Glutamatergic neuron (in vitro differentiated cells): ENCODE measurements around the gene ELMO1. TPM values are rescaled to one million over a fixed set of nuclear protein-coding genes. Genes with fewer than 3 reads are reported as not detected.

Experiments
- DNase-seq: peaks from one replicate; pipeline ENCODE4 v3.0.0; 2022
- H3K27ac Mint-ChIP-seq: one replicate; pipeline ENCODE4 v1.8.0; 2020; ENCODE audit warnings: mild to moderate bottlenecking, mixed read lengths, inconsistent platforms; ENCODE audit not compliant: unreplicated experiment
- H3K27me3 Mint-ChIP-seq: one replicate; pipeline ENCODE4 v1.8.0; 2020; ENCODE audit warnings: mild to moderate bottlenecking, moderate library complexity, mixed read lengths, inconsistent platforms; ENCODE audit not compliant: unreplicated experiment
- H3K36me3 Mint-ChIP-seq: one replicate; pipeline ENCODE4 v1.8.0; 2020; ENCODE audit warnings: mild to moderate bottlenecking, mixed read lengths, inconsistent platforms; ENCODE audit not compliant: unreplicated experiment
- H3K4me1 Mint-ChIP-seq: one replicate; pipeline ENCODE4 v1.8.0; 2020; ENCODE audit warnings: mild to moderate bottlenecking, low read depth, mixed read lengths, inconsistent platforms; ENCODE audit not compliant: unreplicated experiment
- H3K4me3 Mint-ChIP-seq: one replicate; pipeline ENCODE4 v1.8.0; 2020; ENCODE audit warnings: mild to moderate bottlenecking, mixed read lengths, inconsistent platforms; ENCODE audit not compliant: unreplicated experiment
- H3K9me3 Mint-ChIP-seq: one replicate; pipeline ENCODE4 v1.8.0; 2020; ENCODE audit warnings: mild to moderate bottlenecking, moderate library complexity, mixed read lengths, inconsistent platforms; ENCODE audit not compliant: unreplicated experiment
- total RNA-seq: library from RNA; stranded (reverse); fragmentation: NEBNext Ultra II Directional; extraction: Animal tissue kit (Norgen Biotek cat#: 25700); gene quantifications from one replicate; pipeline ENCODE4 v1.2.1, GENCODE V29; 2021; ENCODE audit not compliant: unreplicated experiment
- TF ChIP-seq, protein P1 (sequence below): fragments of 200-600 bp; sonication (generic); IDR thresholded peaks from one replicate; pipeline ENCODE4 v1.5.0; 2021; ENCODE audit not compliant: partially characterized antibody, unreplicated experiment

The ELMO1 gene
- total RNA-seq, 1 donor from 2014 or later: 5.5 TPM

DNA sequence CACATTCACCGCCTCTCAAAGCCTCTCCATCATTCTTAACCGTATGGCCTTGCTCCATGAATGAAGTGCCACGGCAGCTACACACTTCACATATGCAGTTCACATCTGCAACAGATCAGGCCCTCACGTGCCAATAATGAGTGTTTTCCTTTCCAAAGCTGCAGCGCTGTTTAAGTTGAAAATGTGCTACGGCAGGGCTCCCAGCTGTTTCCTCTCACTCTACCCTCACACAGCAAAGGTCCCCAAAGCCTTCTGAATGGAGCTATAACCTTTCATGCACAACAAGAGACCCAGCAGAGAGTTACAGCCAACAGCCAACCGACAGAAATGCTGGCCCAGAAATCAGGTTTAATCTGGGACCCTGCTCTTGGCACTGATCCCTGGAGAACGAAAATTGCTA lies 236.1 kb downstream of the ELMO1 start:
- TF ChIP-seq, protein P1, sequence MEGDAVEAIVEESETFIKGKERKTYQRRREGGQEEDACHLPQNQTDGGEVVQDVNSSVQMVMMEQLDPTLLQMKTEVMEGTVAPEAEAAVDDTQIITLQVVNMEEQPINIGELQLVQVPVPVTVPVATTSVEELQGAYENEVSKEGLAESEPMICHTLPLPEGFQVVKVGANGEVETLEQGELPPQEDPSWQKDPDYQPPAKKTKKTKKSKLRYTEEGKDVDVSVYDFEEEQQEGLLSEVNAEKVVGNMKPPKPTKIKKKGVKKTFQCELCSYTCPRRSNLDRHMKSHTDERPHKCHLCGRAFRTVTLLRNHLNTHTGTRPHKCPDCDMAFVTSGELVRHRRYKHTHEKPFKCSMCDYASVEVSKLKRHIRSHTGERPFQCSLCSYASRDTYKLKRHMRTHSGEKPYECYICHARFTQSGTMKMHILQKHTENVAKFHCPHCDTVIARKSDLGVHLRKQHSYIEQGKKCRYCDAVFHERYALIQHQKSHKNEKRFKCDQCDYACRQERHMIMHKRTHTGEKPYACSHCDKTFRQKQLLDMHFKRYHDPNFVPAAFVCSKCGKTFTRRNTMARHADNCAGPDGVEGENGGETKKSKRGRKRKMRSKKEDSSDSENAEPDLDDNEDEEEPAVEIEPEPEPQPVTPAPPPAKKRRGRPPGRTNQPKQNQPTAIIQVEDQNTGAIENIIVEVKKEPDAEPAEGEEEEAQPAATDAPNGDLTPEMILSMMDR: no peak
- H3K27me3 Mint-ChIP-seq: peaks cover 1% of the 10 kb centered on the region
- H3K27ac Mint-ChIP-seq: no peak overlapping the region
- DNase-seq: no peak
- peaks cover 13% of the 10 kb centered on the region for H3K4me1 Mint-ChIP-seq
- peaks cover 6% of the 10 kb centered on the region for H3K36me3 Mint-ChIP-seq
- no peak overlapping the region for H3K4me3 Mint-ChIP-seq
- H3K9me3 Mint-ChIP-seq: peaks cover 3% of the 10 kb centered on the region

DNA sequence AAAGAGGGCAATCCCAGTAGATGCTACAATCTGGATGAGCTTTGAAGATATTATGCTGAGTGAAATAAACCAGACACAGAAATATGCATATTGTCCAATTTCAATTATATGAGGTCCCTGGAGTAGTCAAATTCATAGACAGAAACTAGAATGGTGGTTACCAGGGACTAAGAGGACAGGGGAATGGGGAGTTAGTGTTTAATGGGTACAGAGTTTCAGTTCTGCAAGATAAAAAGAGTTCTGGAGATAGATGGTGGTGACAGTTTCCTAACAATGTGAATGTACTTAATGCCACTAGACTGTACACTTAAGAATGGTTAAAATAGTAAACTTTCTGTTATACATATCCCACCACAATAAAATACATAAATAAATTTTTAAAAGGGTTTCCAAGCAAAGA lies 236.6 kb downstream of the ELMO1 start:
- TF ChIP-seq, protein P1: no peak
- Mint-ChIP-seq H3K36me3 (peaks cover 6% of the 10 kb centered on the region), H3K27ac (no peak overlapping the region), H3K4me3 (no peak overlapping the region), H3K9me3 (peaks cover 3% of the 10 kb centered on the region), H3K4me1 (peaks cover 13% of the 10 kb centered on the region), H3K27me3 (peaks cover 1% of the 10 kb centered on the region)
- DNase-seq: no peak

DNA sequence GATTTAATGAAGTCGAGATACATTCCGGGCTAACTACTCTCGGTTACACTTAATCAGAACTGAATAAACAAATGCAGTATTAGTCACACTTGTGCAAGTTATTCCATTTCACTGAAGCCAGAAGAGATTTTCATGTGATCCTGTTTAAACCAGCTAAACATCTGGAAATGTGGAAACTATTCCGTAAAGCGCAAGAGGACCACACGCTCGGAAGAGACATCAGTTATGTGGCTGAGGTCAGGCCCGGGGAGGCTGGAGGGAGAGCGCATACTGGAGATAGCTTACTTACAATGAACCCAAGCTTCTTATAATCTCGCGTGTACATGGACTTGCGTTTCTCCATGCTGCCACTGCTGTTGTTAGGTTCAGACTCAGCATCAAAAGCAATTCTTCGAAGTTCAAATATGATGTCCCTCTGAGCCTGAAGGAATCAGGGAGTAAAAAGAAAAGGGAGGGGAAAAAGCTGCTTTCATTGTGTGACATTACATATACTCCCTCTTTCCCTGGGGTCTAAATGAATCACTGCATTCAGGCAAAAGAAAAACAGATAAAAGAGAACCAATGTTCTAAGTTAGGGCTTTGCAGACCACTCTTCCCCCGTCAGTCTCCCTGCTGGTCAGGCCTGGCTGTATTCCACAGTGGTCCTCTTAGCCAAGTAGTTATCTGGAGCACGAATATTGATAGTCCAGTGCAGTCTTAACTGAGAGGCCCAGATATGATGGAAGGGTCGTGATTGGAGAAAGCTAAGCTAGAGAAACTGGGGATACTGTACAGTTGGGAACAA lies 237.4 kb downstream of the ELMO1 start:
- TF ChIP-seq, protein P1: no peak
- no peak for DNase-seq
- Mint-ChIP-seq H3K4me1 (peaks cover 13% of the 10 kb centered on the region), H3K36me3 (peaks cover 6% of the 10 kb centered on the region), H3K27ac (no peak overlapping the region), H3K4me3 (no peak overlapping the region), H3K27me3 (peaks cover 1% of the 10 kb centered on the region), H3K9me3 (peaks cover 3% of the 10 kb centered on the region)

DNA sequence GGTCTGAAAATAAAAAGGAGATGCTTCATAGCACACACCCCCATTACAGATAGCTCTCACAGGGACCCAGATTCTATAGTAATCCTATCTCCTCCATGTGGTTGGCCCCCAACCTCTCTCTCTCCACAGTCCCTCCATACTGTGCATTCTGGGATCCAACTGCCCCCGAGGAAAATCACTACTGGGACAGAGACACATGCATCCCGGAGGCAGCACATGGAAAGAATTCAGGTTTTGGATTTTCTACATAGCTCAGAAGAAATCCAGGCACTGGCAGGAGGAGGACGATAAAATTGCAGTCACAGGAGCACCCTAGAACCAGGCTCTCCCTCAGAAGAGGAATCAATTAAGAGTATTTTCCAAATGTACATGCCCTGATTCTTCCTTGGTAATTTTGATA lies 239.5 kb downstream of the ELMO1 start:
- Mint-ChIP-seq H3K27ac (no peak overlapping the region), H3K36me3 (peaks cover 6% of the 10 kb centered on the region), H3K4me3 (no peak overlapping the region), H3K9me3 (peaks cover 2% of the 10 kb centered on the region), H3K27me3 (peaks cover 1% of the 10 kb centered on the region), H3K4me1 (peaks cover 7% of the 10 kb centered on the region)
- no peak for DNase-seq
- TF ChIP-seq, protein P1: no peak

DNA sequence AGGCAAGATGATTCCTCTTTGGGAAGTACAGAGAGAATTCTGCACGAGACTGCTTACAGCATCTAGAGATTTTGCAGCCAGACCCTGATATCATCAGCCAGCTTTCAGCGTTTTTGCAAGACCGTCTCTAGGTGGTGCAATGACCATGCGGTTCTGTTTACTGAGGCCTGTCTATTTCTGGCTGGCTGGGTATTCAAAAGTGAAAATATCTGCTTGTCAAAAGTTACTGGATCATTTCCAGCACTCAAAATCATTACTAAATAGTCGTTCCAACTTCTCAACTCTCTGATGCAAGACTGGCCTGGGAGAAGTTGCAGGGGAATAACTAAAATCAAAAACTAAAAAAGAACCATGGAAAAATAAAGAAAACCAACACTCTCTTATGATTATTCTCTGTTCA lies 240.1 kb downstream of the ELMO1 start:
- DNase-seq: no peak
- peaks cover 5% of the 10 kb centered on the region for H3K36me3 Mint-ChIP-seq
- no peak overlapping the region for H3K27ac Mint-ChIP-seq

More for the DNA sequence above, 240.1 kb downstream of the ELMO1 start:
- H3K4me3 Mint-ChIP-seq: no peak overlapping the region
- H3K9me3 Mint-ChIP-seq: peaks cover 1% of the 10 kb centered on the region
- TF ChIP-seq, protein P1: no peak
- peaks cover 1% of the 10 kb centered on the region for H3K27me3 Mint-ChIP-seq
- H3K4me1 Mint-ChIP-seq: peaks cover 7% of the 10 kb centered on the region
